GM12864 (cell line): ENCODE results near the gene LRRC55.

Source experiments
- DNase-seq: peaks from one replicate; pipeline ENCODE4 v3.0.0-alpha.2; 2011; ENCODE audit warnings: low read depth
- H3K4me3 ChIP-seq: 2 replicates; pipeline ENCODE4 v1.5.1; 2011; ENCODE audit warnings: mild to moderate bottlenecking, low read depth, low read length, control low read depth
- TF ChIP-seq, protein P1 (sequence below): IDR thresholded peaks from 2 replicates; pipeline ENCODE4 v1.5.1; 2011; ENCODE audit warnings: low read depth, mild to moderate bottlenecking, moderate library complexity, low read length, control low read depth, inconsistent platforms; ENCODE audit errors: missing control alignments

LRRC55 gene, protein sequence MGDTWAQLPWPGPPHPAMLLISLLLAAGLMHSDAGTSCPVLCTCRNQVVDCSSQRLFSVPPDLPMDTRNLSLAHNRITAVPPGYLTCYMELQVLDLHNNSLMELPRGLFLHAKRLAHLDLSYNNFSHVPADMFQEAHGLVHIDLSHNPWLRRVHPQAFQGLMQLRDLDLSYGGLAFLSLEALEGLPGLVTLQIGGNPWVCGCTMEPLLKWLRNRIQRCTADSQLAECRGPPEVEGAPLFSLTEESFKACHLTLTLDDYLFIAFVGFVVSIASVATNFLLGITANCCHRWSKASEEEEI

DNA sequence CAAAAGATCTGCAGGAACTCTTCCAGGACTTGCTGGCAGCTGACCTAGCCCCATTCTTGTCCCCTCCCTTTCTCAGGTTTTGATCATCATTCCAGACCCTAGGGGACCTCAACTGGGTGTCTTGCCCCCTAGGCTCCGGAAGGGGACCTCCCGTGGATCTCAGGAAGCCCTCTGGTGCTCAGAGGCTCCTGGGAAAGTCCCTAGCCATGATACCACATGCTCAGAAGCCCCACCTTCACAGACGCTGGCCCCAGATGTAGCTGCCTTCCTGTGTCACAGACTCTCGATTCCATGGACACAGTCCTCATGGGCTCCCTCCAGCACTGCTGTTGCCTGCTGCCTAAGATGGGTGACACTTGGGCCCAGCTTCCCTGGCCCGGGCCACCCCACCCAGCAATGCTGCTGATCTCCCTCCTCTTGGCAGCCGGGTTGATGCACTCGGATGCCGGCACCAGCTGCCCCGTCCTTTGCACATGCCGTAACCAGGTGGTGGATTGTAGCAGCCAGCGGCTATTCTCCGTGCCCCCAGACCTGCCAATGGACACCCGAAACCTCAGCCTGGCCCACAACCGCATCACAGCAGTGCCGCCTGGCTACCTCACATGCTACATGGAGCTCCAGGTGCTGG is at the start of gene LRRC55:
LRRC55 (plus strand) TSS at position 276 of the 628 bp plus-strand sequence; CDS start at position 346, 70 bp downstream.
- DNase-seq = no peak
- TF ChIP-seq, protein P1, sequence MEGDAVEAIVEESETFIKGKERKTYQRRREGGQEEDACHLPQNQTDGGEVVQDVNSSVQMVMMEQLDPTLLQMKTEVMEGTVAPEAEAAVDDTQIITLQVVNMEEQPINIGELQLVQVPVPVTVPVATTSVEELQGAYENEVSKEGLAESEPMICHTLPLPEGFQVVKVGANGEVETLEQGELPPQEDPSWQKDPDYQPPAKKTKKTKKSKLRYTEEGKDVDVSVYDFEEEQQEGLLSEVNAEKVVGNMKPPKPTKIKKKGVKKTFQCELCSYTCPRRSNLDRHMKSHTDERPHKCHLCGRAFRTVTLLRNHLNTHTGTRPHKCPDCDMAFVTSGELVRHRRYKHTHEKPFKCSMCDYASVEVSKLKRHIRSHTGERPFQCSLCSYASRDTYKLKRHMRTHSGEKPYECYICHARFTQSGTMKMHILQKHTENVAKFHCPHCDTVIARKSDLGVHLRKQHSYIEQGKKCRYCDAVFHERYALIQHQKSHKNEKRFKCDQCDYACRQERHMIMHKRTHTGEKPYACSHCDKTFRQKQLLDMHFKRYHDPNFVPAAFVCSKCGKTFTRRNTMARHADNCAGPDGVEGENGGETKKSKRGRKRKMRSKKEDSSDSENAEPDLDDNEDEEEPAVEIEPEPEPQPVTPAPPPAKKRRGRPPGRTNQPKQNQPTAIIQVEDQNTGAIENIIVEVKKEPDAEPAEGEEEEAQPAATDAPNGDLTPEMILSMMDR = no peak
- no peak within 1 kb of the TSS for H3K4me3 ChIP-seq

DNA sequence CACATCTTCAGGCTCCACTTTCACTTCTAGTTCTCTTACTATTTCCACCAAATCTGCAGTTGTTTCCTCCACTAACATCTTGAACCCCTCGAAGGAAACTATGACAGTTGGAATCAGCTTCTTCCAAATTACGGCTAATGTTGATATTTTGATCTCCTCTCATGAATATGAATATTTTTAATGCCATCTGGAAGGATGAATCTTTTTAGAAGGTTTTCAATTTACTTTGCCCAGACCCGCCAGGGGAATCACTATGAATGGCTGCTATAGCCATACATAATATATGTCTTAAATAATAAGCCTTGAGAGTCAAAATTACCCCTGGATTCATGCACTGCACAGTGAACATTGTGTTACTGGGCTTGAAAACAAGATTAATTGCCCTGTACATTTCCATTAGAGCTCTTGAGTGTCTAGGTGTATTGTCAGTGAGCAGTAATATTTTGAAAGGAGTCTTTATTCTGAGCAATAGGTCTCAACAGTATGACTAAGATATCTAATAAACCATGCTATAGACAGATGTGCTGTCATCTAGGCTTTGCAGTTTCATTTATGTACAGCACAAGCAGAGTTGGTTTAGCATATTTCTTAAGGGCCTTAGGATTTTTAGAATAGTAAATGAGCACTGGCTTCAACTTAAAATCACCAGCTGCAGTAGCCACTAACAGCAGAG is 48.3 kb upstream of the LRRC55 start:
- no peak overlapping the region for H3K4me3 ChIP-seq
- no peak for DNase-seq
- TF ChIP-seq, protein P1 = no peak

DNA sequence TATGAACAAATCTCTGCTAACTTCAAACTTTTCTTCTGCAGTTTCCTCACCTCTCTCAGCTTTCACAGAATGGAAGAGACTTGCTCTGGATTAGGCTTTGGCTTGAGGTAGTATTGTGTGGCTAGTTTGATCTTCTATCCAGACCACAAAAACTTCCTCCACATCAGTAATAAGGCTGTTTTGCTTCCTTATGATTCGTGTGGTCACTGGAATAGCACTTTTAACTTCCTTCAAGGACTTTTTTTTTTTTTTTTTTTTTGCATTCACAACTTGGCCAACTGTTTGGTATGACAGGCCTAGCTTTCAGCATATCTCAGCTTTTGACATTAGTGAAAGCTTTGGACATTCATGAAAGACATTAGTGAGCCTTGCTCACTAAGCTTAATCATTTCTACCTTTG is 47.5 kb upstream of the LRRC55 start:
- DNase-seq = no peak
- TF ChIP-seq, protein P1 = no peak
- H3K4me3 ChIP-seq = no peak overlapping the region

- TF ChIP-seq, protein P1 = no peak
- no peak for DNase-seq
- no peak overlapping the region for H3K4me3 ChIP-seq
Observed at GRCh38 chr11:57135020-57135751, 46.6 kb upstream of the LRRC55 start.

DNA sequence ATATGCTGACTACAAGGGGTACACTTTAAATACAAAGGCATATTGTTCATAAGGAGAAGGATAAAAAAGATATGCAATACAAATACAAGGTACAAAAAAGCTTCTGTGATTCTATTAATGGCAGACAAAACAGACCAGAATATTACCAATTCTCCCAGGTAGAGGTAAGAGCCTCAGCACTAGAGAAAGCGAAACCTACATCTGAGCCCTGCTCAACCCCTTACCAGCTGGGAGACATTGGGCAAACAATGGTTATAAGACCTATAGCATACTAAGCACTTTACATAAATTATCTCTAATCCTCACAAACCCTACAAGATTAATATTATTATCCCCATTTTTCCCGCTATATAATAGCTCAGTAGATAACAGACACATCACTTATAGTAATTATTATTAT is 41.2 kb upstream of the LRRC55 start:
- TF ChIP-seq, protein P1 = no peak
- DNase-seq = no peak
- no peak overlapping the region for H3K4me3 ChIP-seq

DNA sequence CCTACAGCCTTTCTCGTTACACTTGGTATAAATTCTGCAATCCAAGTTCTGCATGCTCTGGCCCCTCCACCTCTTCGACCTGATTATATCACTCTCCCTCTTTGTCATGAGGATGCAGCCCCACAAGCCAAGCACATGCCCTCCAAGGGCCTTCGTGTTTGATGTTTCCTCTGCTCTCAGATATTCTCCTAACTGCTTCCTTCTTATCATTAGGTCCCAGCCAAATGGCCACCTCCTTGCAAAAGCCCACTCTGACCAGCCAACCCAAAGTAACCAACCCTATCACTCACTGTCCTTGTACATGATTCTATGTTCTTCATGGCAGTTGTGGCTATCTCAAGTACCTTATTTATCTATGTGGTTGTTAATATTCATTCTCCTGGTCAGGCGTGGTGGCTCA is 38.3 kb upstream of the LRRC55 start:
- no peak overlapping the region for H3K4me3 ChIP-seq
- TF ChIP-seq, protein P1 = no peak
- no peak for DNase-seq
